ENCODE data around the gene KCNK2.

KCNK2 gene

GRCh38 chr1:215282557-215282956 is 200.0 kb downstream of the KCNK2 start:
- H3K36me3 ChIP-seq (ENCODE audit: control insufficient read depth, insufficient read depth, low read length) = no peaks in the 10 kb centered on the region
- DNase-seq (ENCODE audit: extremely low read depth, insufficient read length) = no peak
- no peak overlapping the region for H3K4me3 ChIP-seq (replicated peaks; ENCODE audit: low read depth, low read length)
- no peaks in the 10 kb centered on the region for H3K27me3 ChIP-seq (replicated peaks; ENCODE audit: control insufficient read depth, insufficient read depth, low read length)
- TF ChIP-seq CTCF (IDR thresholded peaks at IDR 0.05; ENCODE audit: insufficient read depth, low read length, poor library complexity, severe bottlenecking) = no peak

- Histone ChIP-seq H3K4me3 (replicated peaks; ENCODE audit: low read depth, low read length) (no peak overlapping the region), H3K36me3 (ENCODE audit: control insufficient read depth, insufficient read depth, low read length) (no peaks in the 10 kb centered on the region), H3K27me3 (replicated peaks; ENCODE audit: control insufficient read depth, insufficient read depth, low read length) (no peaks in the 10 kb centered on the region)
- DNase-seq (ENCODE audit: extremely low read depth, insufficient read length) = no peak
- no peak for TF ChIP-seq CTCF (IDR thresholded peaks at IDR 0.05; ENCODE audit: insufficient read depth, low read length, poor library complexity, severe bottlenecking)
These were observed 202.7 kb downstream of the KCNK2 start for GRCh38 chr1:215285013-215285800.

All from GM06990 (cell line).